Measurements from ENCODE around the gene INS.

The INS gene

GRCh38 chr11:2122222-2122906 is 38.6 kb downstream of the INS start:
- Histone ChIP-seq H3K27ac (ENCODE audit: poor library complexity, severe bottlenecking) (no peak overlapping the region), H3K9me3 (ENCODE audit: severe bottlenecking) (no peaks in the 10 kb centered on the region), H3K36me3 (ENCODE audit: low read depth) (no peaks in the 10 kb centered on the region), H3K27me3 (ENCODE audit: insufficient read depth, poor library complexity, severe bottlenecking) (no peaks in the 10 kb centered on the region), H3K4me3 (ENCODE audit: severe bottlenecking) (no peak overlapping the region), H3K4me1 (ENCODE audit: insufficient read depth, poor library complexity, severe bottlenecking) (no peaks in the 10 kb centered on the region)
- peak; percentile 55; the same call in 2 of the 3 replicates for ATAC-seq (ENCODE audit: low read depth)
- DNase-seq (ENCODE audit: low spot score): peak; percentile 55
- TF ChIP-seq CTCF (IDR thresholded peaks at IDR 0.05; ENCODE audit: poor library complexity, severe bottlenecking): no peak

DNA sequence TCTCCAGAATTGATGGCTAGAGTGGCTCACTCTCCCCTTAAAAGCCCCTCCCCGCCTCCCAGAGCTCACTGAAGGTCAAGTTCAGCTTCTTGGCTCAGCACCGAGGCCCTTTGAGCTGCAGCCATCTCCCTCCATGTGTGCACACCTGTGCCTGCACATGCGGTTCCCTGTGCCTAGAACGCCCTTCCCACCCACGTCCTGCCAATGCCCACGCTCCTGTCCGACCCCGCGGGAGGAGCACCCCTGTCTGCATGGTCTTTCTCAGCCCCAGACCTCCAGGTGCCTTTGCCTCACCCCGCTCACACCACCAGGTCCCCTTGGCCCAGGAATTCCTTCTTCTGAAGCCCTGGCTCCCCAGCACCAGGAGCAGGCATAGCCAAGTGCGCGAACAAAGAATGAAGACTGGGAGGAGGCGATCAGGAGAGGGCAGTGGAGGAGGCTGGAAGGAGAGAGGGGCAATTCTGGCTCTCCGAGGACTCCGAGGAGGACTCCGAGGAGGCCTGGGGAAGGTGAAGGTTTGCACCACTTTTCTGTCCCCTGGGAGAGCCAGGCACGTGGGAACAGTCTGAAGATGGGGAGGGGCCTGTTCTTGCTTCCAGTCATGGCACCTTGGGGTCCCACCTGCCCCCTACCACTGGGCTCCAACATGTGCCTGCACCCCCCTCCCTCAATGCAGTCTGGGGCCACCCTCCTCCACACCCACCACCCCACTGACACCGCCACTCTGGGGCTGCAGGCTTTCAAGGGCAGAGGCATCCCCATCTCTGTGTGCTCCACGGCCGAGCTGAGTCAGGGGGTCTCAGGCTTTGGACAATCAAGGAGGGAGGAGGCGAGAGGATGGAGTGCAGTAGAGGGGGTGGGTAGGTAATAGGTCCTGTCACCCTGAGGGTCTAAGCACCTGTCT is 39.5 kb downstream of the INS start:
- Histone ChIP-seq H3K27ac (ENCODE audit: poor library complexity, severe bottlenecking) (no peak overlapping the region), H3K27me3 (ENCODE audit: insufficient read depth, poor library complexity, severe bottlenecking) (no peaks in the 10 kb centered on the region), H3K9me3 (ENCODE audit: severe bottlenecking) (no peaks in the 10 kb centered on the region), H3K4me1 (ENCODE audit: insufficient read depth, poor library complexity, severe bottlenecking) (no peaks in the 10 kb centered on the region), H3K4me3 (ENCODE audit: severe bottlenecking) (no peak overlapping the region), H3K36me3 (ENCODE audit: low read depth) (no peaks in the 10 kb centered on the region)
- DNase-seq (ENCODE audit: low spot score) (peak; percentile 31), ATAC-seq (ENCODE audit: low read depth) (no peak)
- TF ChIP-seq CTCF (IDR thresholded peaks at IDR 0.05; ENCODE audit: poor library complexity, severe bottlenecking): no peak

DNA sequence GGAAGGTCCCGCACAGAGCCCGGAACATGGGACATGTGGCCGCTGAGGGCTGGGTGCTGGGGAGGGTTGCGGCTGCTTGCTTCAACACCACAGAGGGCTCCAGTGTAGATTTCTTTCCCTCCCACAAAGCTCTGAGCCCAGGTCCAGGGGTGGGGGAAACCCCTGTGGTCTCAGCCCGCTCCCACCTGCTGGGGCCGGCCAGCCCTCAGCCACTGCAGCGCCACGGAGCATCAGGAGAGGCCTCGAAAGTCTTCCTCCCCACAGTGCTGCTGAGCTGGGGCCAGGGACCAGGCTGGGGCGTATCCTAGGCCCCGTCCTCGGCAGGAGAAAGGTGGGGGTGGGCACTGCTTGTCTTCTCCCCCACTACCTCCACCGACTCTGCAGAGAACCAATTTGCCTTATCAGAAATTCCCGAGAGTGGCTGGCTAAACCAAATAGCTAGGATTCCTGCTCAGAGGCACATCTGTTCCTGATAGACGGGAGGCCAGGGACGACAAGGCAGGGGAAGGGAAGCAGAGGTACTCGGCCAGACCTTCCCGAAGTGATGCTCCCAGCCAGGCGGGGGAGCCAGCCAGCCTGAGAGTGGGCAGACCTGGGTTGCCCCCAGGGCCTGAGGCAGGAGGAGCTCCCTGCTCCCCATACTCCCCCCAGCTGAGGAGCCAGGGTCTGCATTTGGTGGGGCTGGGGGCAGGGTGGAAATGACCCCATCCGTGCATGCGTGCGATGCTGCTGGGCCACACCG is 40.5 kb downstream of the INS start:
- no peak overlapping the region for H3K4me3 ChIP-seq (ENCODE audit: severe bottlenecking)
- peaks cover 2% of the 10 kb centered on the region for H3K9me3 ChIP-seq (ENCODE audit: severe bottlenecking)
- no peaks in the 10 kb centered on the region for H3K36me3 ChIP-seq (ENCODE audit: low read depth)
- no peak overlapping the region for H3K27ac ChIP-seq (ENCODE audit: poor library complexity, severe bottlenecking)
- H3K27me3 ChIP-seq (ENCODE audit: insufficient read depth, poor library complexity, severe bottlenecking): no peaks in the 10 kb centered on the region
- ATAC-seq (ENCODE audit: low read depth) (no peak), DNase-seq (ENCODE audit: low spot score) (peak; percentile 45)
- no peak for TF ChIP-seq CTCF (IDR thresholded peaks at IDR 0.05; ENCODE audit: poor library complexity, severe bottlenecking)
- no peaks in the 10 kb centered on the region for H3K4me1 ChIP-seq (ENCODE audit: insufficient read depth, poor library complexity, severe bottlenecking)

GRCh38 chr11:2118677-2119076 is 42.3 kb downstream of the INS start:
- DNase-seq (ENCODE audit: low spot score) (no peak), ATAC-seq (ENCODE audit: low read depth) (no peak)
- Histone ChIP-seq H3K4me3 (ENCODE audit: severe bottlenecking) (no peak overlapping the region), H3K36me3 (ENCODE audit: low read depth) (no peaks in the 10 kb centered on the region), H3K4me1 (ENCODE audit: insufficient read depth, poor library complexity, severe bottlenecking) (no peaks in the 10 kb centered on the region), H3K27me3 (ENCODE audit: insufficient read depth, poor library complexity, severe bottlenecking) (no peaks in the 10 kb centered on the region), H3K27ac (ENCODE audit: poor library complexity, severe bottlenecking) (no peak overlapping the region), H3K9me3 (ENCODE audit: severe bottlenecking) (peaks cover 2% of the 10 kb centered on the region)
- no peak for TF ChIP-seq CTCF (IDR thresholded peaks at IDR 0.05; ENCODE audit: poor library complexity, severe bottlenecking)
